Dedifferentiated amniotic fluid mesenchymal stem cell (primary cell): ENCODE results near the gene HOXA6.

Experiments
- DNase-seq: peaks from one replicate; pipeline ENCODE4 v3.0.0-alpha.2; 2016; ENCODE audit errors: extremely low spot score

The HOXA6 gene

DNA sequence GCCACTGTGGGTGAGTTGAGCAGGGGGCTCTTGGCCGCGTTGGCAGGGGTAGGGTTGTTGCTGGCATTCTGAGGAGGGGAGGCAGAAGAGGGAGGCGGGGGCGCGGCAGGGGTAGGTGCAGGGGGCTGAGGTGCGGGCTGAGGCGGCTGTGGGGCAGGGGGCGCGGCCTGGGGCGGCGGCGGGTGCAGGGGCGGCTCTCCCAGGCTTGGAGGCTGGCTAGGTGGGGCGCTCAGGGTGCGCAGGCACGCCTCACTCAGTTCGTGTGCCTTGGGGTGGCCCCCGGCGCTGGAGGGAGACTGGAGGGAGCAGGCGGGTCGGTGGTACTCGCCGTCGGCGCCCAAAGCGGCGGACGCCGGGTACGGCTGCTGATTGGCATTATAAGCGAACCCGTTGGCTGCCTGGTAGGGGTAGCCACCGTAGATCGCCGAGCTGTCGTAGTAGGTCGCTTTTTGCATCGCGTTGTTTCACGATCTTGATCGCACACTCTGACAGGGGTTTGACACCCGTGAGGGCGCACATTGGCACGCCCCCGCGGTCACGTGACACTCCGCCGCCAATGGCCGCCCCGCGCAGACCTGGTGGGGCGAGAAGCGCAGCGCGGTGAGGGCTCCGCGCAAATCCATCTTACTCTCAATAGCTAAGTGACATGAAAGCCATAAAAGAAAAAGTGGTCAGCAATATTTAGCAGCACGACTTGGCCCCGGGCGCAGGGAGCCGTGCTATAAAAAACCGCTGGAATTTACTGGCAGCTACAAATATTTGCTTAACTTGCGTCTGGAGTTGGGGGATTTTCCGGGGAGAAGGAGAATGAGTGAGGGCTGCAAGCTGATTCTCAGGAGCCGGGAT lies 37.2 kb downstream of the HOXA6 start:
- DNase-seq: no peak

DNA sequence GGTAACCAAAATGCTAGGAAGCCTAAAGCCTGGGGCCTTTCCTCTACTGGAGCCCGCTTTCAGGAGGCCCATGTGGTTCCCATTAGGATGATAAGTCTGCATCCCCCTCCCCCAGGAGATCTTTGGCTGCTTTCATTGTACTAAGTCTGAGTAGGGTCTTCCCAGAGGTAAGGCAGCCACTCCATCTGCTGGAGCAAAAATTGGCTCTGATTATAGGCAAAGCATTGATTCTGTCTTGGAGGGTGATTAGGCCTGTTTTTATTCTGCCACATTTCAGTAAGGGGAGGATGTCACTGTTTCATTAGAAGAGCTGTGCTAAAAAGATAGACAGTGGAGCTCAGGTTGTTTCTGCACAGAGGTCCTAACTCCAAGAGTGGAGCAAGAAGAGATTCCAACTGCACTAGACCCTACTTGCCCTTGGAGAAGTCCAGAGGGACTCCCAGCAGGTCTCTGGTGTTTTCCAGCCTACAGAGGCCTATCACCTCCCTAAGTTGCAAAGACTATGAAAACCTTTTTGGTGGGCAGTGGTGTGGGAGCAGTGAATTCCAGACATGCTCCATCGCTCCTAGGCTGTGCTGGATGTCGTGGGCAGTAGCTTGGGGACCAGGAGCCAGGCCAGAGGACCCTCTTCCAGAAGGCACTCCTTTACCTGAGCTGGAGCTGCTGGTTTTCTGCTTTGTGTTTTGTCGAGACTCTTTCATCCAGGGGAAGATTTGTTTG lies 37.9 kb downstream of the HOXA6 start:
- no peak for DNase-seq

DNA sequence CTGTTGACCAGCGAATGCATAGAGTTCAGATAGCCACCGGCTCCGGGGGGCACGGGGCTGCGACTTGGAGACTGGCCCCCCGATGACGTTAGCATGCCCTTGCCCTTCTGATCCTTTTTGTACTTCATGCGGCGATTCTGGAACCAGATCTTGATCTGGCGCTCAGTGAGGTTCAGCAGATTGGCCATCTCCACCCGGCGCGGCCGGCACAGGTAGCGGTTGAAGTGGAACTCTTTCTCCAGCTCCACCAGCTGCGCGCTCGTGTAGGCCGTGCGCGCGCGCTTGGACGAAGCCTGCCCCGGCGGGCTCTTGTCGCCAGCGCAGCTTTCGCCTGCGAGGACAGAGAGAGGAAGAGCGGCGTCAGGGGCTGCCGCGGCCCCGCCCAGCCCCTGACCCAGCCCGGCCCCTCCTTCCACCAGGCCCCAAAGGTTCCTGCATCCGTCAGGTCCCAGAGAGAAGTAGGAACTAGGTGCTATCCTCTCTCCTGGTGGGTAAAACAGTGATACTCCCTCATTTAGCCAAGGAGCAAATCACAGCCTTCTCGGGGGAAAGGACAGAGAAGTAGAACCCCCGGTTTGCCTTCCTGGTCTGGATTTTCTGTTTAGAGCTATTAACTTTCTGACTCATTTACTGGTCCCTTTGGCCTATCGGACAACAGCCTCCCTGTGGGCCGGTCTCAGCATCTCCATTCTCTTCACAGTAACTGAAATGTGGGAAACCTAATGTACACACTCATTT lies 39.0 kb downstream of the HOXA6 start:
- no peak for DNase-seq

DNA sequence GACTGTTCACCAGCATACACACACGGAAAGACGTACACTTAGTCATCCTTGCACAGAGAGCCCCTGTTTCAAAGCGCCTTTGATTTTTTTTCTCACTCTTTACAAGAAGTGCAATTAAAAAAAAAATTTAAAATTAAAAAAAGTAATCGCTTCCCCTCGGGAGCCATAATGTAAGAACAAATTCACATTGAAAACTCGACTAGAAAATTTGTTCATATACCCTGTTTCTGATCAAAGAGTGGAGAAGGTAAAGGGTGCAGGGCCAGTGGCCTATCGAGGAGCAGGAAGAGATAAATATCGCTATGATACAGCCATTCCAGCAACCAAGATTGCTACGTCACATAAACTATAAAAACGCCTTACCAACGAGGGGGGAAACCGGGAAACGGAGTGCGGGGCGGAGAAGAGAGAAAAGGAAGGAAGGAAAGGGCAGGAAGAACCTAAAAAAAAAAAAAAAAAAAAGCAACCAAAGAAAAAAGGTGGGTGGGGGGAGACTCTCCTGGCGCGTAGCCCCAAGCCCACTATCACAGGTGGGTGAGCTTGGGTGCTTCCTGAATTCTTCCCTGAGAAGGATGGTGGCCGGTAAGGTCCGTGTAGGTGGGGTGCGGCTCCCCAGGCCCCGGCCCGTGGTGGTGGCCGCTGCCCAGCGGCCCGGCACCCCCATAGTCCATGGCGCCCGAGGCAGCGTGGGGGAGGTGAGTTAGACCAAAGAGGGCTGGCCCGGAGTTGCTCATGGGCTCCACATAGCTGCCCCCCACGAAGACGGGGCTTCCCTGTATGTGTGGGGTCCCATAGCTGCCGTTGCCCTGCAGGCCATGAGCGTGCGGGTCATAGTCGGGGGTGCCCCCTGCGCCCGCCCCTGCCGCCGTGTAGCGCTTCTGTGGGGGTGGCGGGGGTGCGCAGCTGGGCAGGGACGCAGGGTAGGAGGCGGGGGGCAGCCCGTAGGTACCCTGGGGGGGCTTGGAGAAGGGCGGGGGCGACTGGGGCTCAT lies 39.9 kb downstream of the HOXA6 start:
- no peak for DNase-seq

DNA sequence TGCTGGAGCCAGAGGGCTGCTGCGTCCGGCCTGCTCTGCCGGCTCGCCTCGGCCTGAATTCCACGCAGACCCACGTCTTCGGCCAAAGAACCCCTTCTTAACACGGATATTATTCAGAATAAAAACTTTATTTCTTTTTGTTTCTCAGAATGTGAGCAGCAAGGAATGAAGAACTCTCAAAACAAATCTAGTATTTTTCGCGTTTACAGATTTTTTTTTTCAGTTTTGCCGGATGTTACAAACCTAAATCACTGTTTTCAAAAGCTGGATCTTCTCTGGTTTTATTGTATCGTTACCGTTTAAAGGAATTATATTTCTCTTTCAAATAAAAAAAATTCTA lies 40.7 kb downstream of the HOXA6 start:
- no peak for DNase-seq

DNA sequence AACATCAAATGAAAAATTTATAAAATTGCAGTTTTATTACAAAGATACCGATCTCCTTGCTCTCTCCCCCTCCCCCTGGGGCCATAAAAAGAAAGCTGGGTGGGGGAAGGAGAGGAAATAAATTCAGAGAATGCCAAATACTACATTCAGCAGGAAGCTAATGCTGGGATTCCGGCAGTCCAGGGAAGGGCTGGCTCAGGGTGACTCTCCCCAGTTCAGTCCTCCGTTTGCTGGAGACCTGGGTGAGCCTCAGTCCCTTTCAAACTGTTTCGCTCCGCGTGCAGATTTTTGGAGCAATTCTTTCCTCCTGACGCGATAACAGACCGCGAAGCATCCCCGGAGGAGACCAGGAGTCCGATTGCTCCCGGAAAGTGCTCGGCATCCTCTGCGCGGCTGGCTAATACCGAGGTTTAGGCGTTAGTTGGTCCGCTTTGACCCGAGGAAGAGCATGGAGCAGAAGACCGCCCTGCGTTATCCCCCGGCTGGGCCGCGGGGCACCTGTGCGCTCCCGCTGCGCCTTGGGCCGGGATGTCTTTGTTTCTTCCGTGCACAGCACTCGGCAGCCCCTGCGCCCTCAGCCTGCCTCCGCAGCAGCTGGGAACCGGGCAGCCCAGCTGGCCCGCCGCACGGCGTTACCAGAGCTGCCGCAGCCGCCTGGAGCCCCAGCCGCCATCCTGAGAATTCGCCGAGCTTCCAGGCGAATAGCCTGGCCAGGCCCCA lies 41.2 kb downstream of the HOXA6 start:
- DNase-seq: no peak

DNA sequence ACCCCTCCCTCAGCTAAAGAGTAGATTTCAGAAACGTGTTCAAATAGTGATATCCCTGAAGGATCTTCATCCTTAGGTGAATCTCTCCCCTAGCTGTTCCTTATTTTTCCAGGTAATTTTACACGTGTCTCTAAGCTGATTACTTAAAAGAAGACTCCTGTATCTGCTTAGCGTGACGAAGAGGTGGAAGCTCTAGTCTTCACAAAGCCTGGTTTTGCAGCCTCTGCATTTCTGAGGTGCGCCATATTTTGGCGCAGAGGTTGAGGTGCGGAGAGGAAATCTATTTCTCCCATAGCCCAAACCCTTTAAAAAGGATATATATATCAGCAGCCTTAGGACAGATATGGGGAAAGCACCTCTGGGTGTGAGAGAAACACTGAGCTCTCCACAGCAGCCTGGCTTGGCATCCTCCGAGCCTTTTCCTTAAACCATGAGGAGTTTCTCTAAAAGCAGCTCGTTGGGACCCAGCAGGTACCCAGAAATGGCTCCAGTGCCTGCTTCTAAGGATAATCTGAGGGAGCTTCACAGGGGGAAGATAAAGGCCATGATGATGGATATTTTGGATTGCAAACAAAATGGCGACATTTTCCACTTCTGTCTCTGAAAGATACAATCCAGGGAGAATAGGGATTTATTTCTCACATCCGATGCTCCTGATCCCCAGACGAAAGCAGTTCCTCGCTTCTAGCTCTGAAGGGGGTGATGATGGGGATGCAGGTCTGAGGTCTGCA lies 42.1 kb downstream of the HOXA6 start:
- no peak for DNase-seq

DNA sequence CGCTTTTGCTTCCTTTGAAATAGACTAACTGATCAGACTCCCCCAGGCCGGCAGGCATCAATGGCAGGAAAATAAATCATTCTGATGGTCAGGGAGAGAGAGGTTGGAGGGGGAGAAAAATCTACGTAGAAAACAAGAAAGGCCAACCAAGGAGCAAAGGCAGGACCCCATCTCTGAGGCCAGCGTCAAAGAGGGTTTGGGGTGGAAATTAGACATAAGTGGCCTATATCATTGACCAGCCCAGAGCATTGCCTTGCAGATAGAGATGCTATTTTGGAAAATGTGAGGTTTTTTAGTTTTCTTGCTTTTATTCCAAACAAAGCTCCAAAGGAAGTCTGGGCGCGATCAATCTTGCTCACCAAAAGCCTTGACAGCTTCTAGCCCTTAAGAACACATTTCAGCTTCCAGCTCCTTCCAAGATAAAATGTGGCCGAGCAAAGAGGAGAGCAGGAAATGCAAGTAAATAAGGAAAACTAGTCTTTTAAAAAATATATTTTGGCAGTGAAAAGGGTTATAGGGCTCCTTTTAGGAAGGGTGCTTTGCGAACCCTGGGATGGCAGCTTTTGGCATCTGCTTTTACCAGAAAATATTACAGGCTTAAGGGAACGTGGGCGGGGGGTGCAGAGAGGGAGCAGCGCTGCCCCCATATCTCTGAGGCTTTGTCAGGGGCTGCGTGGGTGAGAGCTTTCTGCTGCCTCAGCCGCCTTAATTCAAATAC lies 43.1 kb downstream of the HOXA6 start:
- no peak for DNase-seq

DNA sequence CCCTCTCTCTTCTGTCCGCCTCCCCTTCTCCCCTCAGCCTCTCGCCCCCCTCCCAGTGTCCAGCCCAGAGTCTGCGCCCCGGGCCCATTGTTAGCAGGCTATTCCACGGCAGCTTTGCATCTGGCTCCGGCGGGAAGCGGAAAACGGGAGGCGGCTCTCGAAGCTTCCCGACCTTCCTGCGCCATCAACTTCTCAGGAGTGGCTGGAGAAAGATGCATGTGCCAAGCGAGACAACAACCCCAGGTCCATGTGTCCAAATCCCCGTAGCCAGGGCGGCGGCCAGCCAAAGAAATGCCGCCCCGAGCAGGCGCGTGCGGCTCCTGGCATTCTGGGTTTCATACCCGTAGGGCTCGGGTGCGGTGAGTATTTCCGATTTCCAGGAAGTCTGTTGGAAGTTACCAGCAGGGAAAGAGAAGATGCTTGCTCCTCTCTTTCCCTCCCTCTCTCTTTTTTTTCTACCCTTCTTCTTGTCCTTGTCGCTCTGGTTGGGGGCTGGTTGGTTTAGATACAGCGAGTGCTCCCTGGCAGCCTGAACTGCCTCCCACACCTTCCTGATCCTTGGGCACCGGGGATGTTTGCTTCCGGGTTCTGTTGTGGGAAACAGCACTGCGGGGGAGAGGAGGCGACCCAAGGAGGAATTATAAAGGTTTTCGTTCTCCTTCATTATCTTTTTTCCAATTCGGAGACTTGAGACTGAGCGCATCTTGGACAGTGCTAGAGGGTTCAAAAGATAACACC lies 43.9 kb downstream of the HOXA6 start:
- no peak for DNase-seq

DNA sequence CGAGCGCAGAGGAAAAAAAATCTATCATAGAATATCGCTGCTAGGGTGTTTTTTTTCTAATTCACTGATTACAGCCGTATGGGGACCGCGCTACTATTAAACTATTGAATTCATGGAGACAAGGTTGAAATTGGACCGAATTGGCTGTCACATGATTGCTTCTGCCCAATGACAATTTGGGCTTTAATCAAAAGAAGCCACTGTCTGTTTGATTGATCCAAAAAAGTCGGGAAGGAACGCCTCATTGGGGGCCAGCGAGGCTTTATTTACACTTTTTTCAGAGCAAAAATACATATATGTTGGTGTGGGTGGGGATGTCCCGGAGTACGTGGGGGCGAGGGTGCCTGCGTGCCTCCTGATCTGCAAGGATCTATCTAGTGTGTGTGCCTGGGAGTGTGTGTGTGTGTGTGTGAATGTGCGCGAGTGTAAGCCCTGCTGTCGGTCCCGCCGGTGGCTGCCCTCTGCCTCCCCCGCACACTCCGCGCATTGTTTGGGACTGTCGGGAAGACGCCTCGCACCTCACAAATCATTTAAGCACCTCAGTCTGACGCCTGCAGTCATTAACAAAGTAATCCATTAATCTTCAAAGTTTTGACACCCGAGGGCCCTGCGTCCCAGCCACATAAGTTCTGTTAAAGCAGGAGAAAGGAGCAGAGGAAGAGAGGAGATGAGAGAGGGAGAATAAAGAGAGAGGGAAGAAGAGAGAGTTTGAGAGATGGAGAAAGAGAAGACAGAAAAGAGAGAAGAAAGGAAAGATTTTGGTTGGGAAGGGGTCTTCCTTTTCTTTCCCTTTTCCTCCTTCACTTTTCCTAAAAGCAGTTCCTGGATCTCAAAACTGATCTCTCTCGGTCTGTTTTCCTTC lies 44.8 kb downstream of the HOXA6 start, which contains the start of gene HOXA2:
HOXA2 (minus strand) TSS at position 103 of the 862 bp plus-strand sequence. CDS start 183 bp downstream, outside the sequence.
- no peak for DNase-seq

DNA sequence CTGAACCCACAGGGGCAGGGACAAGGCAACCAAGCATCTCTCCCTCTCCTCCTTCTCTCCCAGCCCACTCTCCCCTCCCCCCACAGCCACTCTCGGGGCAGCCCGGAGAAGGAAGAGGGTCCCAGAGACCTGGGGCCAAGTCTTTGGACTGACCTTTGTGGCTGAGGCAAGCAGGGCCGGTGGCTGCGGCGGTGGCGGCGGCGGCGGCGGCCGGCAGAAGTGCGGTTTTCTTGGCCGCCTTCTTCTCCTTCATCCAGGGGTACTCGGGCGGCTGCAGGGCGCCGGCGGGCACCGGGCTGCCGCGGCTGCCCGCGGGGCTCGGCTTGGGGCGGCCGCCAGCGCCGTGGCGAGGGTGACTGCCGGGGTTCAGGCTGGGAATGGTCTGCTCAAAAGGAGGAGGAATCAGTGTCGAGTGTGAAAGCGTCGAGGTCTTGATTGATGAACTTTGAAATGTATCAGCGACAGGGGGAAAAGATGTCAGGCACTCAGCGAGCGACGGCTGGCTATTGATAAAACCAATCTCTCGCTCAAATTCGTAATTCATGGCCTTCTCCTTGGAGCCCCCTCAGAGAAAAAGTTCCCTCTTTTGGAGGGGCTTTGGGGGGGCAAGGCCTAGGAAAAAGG lies 45.5 kb downstream of the HOXA6 start:
- no peak for DNase-seq

DNA sequence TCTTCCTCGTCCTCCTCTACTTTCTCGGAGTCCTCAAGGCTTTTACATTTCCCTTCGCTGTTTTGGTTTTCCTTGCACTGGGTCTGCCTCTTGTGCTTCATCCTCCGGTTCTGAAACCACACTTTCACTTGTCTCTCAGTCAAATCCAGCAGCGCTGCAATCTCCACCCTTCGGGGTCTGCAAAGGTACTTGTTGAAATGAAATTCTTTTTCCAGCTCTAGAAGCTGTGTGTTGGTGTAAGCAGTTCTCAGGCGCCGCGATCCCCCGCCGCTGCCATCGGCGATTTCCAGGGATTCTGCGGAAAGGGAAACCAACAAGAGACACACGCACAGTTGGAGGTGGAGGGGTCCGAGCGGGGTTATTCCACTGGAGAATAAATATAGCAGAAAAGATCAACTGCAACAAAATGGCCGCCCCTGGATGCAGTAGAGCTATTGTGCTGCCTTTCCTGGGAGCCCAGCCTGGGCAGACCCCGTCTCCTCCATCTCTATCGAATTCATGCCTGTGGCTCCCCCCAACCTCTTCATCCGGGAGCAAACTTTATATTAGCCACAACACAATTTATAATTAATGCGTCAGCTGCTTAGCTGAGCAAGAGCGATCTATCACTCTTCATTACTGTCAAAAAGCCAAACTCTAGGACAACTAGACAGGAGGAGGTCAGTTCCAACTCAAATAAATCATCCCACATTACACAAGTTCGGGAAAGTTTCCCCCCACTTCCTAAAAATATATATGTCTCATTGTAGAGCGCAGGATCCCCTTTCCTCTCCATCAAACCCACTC lies 46.2 kb downstream of the HOXA6 start:
- no peak for DNase-seq

DNA sequence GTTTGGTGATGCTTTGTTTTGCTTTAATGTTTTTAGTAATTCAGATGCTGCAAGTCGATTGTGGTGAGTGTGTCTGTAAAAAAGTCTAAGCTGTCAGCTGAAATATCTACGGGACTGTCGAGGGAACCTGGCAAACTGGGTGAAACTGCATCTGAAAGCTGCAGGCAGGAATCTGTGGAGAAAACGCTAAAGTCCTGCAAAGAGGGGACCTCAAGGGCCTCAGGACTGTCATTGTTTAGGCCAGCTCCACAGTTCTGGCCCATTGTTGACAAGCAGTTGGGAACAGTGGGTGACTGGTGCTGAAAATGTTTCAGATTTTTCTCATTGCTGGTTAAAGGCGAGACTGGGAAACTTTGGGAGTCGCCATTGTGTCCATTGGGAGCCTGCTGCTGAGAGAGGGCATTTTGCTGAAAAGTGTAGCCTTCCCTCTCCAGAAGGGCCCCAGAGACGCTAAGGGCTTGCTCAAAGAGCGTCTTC lies 46.8 kb downstream of the HOXA6 start:
- DNase-seq: no peak

DNA sequence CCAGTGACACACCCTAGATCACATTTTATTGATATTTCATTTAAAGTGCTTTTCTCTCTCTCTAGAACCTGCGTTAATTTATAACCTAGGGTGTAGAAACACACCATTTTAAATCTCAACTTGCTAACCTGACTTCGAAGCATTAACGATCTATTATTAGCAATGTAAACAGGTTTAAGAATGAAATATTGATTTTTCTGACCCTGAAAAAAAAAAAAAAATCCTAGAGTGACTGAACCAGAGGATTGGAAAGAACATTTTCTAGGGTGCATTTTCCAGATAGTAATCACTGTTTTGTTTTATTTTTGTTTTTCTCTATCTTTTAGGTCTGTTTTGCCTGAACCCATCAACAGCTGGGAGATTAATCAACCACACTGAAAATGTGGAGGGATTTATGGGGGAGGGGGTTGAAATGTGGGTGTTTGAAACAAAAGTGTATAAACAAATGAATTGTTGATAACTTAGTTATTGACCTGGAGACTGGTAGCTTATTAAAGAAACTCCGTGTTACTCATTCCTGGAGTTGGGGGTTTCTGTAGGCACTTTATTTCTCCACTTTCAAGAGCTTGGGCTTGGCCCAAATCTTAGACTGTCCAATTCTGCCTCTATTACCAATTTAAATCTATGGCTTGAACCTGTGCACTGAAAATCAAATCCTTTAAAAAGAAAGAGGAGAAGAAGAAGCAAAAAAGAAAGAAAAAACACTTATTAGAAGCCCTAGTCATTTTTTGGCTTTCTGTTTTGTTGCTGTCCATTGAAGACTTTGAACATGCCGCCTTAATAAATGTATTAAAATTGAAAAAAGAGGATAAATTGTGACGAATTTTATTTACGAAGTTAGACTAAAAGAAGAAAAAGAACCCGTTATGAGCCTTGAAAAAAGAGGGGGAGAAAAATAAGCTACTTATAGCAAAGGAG lies 47.9 kb downstream of the HOXA6 start:
- DNase-seq: no peak
